GM18861 (cell line): ENCODE results near the gene RASSF4.
"Not testable (repeated sequence)": the region's sequence is repeated elsewhere in the genome, so short reads cannot be mapped to it uniquely, and the experiment has no call there.

ENCODE experiments used
- ATAC-seq: cut with Tn5 transposase; IDR thresholded peaks from one replicate; pipeline ENCODE4 v1.9.1; 2021; ENCODE audit not compliant: unreplicated experiment

The RASSF4 gene

GRCh38 chr10:45000752-45001380 is 41.3 kb downstream of the RASSF4 start, which contains the start of gene ZNF22:
TSS of gene ZNF22 (plus strand) at chr10:45000923. CDS start at chr10:45003369, 2,446 bp downstream.
- ATAC-seq: peak; percentile 49

GRCh38 chr10:45001381-45002148 is 42.0 kb downstream of the RASSF4 start:
- ATAC-seq: peak; percentile 67

- ATAC-seq: no peak
Measured at GRCh38 chr10:45003432-45004000, 43.9 kb downstream of the RASSF4 start.

- ATAC-seq: no peak
Measured at GRCh38 chr10:45004661-45005060, 45.1 kb downstream of the RASSF4 start.

- no peak for ATAC-seq
Measured at GRCh38 chr10:45005284-45005683, 45.7 kb downstream of the RASSF4 start.

GRCh38 chr10:45006276-45007030 is 46.9 kb downstream of the RASSF4 start:
- no peak for ATAC-seq

- ATAC-seq: peak; percentile 82
Measured at GRCh38 chr10:45008524-45009161, 49.0 kb downstream of the RASSF4 start.

- not testable (repeated sequence) for ATAC-seq
Measured at GRCh38 chr10:45014557-45014956, 55.0 kb downstream of the RASSF4 start.

- ATAC-seq: no peak
Measured at GRCh38 chr10:45015590-45015989, 56.0 kb downstream of the RASSF4 start.

GRCh38 chr10:45023426-45023825 is 63.8 kb downstream of the RASSF4 start:
- no peak for ATAC-seq

GRCh38 chr10:45034301-45034700 is 74.7 kb downstream of the RASSF4 start:
- ATAC-seq: no peak

GRCh38 chr10:45035673-45036072 is 76.1 kb downstream of the RASSF4 start:
- ATAC-seq: no peak

GRCh38 chr10:45040921-45041542 is 81.4 kb downstream of the RASSF4 start:
- ATAC-seq: no peak

- no peak for ATAC-seq
Measured at GRCh38 chr10:45044290-45044689, 84.7 kb downstream of the RASSF4 start.
